ENCODE measurements around the gene NLRP14.

DNA sequence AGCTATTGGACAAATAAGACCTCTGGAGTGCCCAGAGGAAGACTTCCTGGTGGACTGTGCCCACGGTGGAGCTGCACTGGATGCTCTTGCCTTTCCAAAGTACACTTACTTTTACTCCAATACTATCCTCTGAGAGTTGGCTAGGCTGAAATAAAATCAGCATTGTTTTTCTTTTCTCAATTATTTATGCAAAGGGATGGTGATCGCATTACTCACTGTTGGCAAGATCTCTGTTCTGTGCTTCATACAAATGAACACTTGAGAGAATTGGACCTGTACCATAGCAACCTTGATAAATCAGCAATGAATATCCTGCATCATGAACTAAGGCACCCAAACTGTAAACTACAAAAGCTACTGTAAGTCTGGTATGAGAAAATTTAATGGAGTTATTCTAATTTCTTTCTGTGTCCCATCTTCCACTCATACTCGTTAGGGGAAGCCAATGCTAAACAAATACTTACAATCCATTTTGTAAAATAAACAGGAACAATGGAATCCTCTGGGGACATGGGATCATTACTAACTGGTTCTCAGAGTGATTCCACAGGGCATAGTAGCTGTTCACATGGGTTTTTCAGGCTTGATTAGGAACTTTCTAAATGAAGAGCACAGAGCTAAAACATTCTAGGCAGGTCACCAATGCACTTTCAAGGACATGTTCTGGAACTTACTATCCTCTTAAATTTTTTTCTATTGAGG is 26.3 kb downstream of the NLRP14 start:
- TF ChIP-seq, protein P1, sequence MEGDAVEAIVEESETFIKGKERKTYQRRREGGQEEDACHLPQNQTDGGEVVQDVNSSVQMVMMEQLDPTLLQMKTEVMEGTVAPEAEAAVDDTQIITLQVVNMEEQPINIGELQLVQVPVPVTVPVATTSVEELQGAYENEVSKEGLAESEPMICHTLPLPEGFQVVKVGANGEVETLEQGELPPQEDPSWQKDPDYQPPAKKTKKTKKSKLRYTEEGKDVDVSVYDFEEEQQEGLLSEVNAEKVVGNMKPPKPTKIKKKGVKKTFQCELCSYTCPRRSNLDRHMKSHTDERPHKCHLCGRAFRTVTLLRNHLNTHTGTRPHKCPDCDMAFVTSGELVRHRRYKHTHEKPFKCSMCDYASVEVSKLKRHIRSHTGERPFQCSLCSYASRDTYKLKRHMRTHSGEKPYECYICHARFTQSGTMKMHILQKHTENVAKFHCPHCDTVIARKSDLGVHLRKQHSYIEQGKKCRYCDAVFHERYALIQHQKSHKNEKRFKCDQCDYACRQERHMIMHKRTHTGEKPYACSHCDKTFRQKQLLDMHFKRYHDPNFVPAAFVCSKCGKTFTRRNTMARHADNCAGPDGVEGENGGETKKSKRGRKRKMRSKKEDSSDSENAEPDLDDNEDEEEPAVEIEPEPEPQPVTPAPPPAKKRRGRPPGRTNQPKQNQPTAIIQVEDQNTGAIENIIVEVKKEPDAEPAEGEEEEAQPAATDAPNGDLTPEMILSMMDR (IDR thresholded peaks at IDR 0.05) = no peak
- TF ChIP-seq POLR2A (IDR thresholded peaks at IDR 0.05) = no peak

All from testis (tissue), 2 donors.